HG02852 (cell line): ENCODE measurements around the gene PCSK2.

Experiments
- ATAC-seq: cut with Tn5 transposase; IDR thresholded peaks from one replicate; pipeline ENCODE4 v1.9.1; 2021; ENCODE audit warnings: mild to moderate bottlenecking, moderate library complexity; ENCODE audit not compliant: unreplicated experiment

The PCSK2 gene

GRCh38 chr20:17503301-17504065, 276.6 kb downstream of the PCSK2 start:
- no peak for ATAC-seq

DNA sequence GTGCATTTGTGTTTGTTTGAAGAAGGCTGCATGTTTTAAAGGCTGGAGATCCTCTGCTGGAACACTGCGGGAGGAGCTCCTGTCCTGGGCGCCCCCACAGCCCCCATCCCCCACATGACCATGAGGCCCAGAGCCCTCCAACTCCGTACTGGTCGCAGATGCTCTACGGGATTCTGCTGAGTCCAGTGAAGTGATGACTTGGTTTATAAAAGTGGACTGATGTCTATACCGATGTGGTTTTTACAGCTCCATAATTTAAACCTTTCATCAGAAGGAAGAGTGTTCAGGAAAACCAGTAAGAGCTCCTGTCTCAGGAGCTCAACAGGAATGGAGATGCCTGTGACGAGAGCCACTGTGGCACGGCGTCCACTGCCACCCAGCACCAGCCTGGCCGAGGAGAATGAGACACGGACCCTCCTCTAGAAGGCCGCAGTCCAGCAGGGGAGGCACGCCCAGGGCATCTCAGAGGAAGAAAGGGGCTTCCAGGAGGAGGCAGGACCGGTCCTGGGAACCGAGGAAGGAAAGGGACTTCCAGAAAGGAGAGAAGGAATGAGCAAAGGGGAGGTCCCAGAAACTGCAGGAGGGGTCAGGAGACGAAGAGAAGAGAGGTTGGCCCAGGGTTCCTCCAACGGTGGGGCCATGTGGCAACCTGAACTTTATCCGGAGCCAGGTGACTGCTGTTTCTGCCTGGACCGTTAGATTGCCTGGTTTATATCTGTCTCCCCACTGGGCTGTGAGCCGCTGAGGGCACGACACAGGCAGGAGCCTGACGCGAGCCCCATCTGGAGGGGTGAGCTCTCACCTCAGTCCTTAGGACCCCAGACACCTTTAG, 277.4 kb downstream of the PCSK2 start:
- ATAC-seq: peak; percentile 9

- ATAC-seq: peak; percentile 76
Observed at GRCh38 chr20:17504898-17505635, 278.2 kb downstream of the PCSK2 start.

DNA sequence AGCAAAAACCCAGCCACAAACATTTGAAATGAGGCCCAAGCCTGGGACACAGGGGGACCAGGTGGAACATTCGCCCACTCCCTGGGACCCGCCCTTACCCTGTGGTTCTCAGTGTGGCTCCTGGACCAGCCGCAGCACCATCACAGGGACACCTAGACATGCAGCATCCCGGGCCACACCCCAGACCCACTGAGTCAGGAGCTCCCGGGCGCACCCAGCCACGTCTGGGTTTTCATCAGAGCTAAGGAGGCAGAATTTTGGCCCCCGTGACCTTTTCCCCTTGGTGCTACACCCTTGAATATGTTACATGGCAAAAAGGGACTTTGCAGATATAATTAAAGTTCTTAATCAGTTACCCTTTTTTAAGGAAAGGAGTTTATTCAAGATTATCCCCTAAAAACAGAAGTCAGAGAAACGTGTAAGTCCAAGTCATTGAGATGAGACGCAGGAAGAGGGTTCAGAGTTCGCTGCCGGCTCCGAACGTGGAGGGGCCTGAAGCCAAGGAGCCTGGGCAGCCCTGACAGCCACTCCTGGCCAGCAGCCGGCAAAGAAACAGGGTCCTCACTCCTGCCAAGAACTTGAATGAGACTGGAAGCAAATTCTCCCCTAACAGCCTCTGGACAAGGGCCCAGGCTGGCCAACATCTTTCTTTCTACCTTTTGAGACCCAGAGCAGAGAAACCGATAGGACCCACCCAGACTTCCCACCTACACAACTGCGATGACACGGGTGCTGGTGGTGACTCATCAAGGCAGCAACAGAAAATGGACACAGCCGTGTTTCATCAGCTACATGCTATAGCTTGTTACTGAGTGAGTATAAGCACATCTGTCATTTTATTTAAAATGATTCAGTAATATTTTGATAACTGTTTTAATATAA, 279.0 kb downstream of the PCSK2 start:
- ATAC-seq: peak; percentile 23

GRCh38 chr20:17507032-17507431, 280.2 kb downstream of the PCSK2 start:
- no peak for ATAC-seq

DNA sequence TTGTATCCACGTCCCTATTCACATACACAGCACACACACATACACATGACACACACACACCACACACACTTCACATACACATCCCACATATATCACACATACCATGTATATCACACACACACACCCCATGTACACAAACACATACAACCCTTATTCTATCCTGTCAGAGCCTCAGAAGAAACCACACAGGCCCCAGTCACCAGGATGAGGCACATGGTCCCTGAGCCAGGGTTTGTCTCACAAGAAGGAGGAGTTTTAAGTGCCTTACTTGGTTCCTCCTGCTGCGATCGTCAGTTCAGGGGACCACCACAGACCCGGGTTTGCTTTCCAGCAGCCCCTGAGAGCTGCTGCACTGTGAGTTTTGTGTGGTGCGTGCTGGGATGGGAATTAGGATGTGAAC, 280.7 kb downstream of the PCSK2 start:
- ATAC-seq: no peak

DNA sequence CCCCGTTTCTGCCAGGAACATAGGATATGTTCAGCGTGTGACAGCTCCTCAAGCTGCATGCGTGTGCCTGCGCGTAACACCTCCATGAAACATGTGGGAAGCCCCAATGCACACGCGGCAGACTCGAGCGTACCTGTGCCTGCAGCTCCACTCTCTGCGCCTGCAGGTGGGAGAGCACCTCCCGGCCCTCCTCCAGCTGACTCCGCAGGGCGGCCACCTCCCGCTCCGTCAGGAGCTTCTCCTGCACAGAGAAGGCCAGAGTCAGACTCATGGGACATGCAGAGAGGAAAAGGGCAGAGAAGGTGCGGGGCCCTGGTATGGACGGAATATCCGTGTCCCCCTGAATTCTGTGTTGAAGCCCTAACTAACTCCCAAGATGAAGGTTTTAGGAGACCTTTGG, 281.9 kb downstream of the PCSK2 start:
- ATAC-seq: no peak

DNA sequence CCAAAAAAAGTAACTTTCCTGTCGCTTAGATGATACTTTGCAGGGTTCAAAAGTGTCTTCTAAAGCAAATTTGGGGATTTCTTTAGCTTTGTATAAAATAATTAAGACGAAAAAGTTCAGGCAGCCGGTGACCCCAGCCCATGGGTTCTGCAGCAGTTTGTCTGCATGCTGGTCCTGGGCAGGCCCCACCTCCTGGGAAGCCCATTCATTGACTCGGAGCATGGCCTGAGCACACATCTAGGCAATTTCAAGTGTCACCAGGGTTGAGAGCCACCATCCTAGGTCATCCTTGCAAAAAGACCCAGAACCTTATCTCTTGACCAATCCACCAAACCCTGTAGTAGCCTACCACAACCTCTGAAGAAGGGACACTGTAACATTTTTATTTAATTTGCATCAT, 283.7 kb downstream of the PCSK2 start:
- ATAC-seq: no peak

DNA sequence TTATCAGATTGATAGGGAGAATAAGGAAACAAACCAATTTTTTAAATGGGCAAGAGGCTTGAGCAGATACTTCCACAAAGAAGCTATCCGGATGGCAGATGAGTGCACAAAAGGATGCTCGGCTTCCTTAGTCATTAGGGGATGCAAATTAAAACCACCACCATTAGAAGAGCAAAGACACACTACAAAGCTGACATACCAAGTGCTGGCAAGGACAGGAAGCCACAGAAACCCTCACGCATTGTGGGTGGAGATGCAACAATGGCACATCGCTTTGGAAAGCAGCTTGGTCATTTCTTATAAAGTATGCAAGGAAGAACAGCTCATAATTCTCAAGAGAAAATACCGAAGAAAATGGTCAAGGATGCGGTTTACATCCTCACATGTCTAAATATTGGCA, 284.6 kb downstream of the PCSK2 start:
- ATAC-seq: no peak

DNA sequence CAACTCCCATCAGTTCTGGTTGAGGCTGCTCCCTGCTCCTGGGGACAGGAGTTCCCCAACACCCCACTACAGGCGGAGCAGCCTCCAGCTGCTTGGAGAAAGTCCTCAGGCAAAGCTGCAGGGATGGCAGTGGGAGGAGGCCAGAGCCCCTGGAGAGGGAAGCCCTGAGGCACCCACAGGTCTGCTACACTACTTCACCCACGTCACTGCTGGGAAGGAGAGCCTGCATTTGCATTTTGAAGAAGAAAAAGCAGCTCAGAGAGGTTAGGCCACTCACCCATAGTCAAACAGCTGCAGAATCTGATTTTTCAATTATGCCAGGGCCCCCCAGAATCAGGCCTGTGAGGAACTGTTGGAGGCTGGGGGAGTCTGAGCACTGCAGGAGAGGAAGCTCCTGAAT, 287.1 kb downstream of the PCSK2 start:
- ATAC-seq: no peak

DNA sequence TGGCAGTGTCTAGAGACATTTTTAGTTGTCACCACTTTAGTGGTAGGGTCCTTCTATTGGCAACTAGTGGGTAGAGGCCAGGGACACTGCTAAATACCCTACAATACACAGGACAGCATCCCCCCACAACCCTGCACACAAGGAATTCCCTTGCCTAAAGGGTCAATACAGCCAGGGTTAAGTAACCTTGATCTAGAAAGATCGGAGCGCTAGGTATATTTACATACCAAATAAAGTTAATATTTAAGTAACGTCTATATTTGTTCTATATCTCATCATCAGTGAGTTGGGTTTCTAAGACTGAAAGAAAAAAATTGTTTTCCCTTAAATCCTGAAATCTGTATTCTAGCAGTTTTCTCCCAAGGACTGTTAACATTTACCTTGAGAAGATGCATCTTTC, 288.2 kb downstream of the PCSK2 start:
- ATAC-seq: no peak

- no peak for ATAC-seq
Observed at GRCh38 chr20:17518339-17519052, 291.7 kb downstream of the PCSK2 start.

DNA sequence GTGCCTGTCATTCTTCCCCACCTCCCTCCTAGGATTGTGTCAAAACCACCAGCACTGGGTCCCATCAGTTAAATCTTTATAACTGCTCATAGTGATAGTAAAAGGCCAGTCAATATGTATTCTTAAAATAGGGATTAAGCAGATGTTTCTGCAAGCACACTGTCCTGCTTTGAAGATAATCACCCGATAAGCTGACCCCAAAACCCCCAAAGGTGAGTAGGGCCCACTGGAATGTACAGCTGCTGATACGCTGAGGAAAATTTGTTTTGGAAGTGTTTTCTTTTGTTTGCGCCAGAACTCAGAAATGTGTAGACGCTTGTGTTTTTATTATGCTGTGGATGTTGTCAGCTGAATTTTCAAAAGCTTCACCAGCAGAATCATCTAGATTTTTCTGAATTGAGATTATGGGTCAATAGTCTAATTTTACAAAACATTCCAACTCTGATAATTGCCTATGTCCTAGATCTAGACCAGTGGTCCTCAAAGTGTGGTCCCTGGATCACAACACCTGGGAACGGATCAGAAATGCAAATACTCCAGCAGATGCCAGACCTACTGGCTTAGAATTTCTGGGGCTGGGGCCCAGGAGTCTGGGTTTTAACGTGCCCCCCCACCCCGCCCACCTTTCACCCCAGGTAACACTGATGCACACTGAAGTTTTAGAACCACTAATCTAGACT, 292.9 kb downstream of the PCSK2 start:
- no peak for ATAC-seq

- no peak for ATAC-seq
Observed at GRCh38 chr20:17520583-17520982, 293.7 kb downstream of the PCSK2 start.

- no peak for ATAC-seq
Observed at GRCh38 chr20:17522528-17522927, 295.7 kb downstream of the PCSK2 start.

- no peak for ATAC-seq
Observed at GRCh38 chr20:17523326-17523725, 296.5 kb downstream of the PCSK2 start.

DNA sequence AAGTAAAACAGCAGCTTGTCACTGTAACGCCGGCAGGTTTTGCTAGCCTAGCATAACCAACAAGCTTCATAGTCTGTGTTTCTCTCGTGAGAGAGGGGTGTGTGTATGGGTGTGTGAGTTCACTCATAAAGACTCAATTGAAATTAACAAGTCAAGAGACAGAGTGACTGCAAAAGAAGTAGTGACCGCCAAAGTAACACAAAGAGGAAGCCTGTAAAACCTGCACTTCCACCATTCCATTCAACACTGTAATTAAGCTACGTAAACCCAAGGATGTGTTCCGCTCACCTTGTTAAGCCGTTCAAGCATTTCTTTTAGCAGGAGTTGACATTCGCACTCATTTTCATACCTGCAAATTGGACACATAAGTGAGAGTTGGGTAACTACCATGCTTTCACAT, 297.7 kb downstream of the PCSK2 start:
- no peak for ATAC-seq

- ATAC-seq: no peak
Observed at GRCh38 chr20:17525132-17525531, 298.3 kb downstream of the PCSK2 start.

GRCh38 chr20:17525650-17526049, 298.8 kb downstream of the PCSK2 start:
- ATAC-seq: peak; percentile 71
